GM18858 (cell line): ENCODE results near the gene SMU1.

Experiments
- ATAC-seq: cut with Tn5 transposase; IDR thresholded peaks from one replicate; pipeline ENCODE4 v1.9.1; 2021; ENCODE audit not compliant: unreplicated experiment

Gene SMU1

GRCh38 chr9:33046061-33046460, 30.4 kb downstream of the SMU1 start:
- no peak for ATAC-seq

- ATAC-seq: no peak
Measured at GRCh38 chr9:33044677-33045282, 31.7 kb downstream of the SMU1 start.

GRCh38 chr9:33044162-33044673, 32.3 kb downstream of the SMU1 start:
- peak; percentile 76 for ATAC-seq

- ATAC-seq: no peak
Measured at GRCh38 chr9:33043671-33044070, 32.8 kb downstream of the SMU1 start.

GRCh38 chr9:33042473-33042872, 34.0 kb downstream of the SMU1 start:
- ATAC-seq: no peak

GRCh38 chr9:33041432-33042188, 34.9 kb downstream of the SMU1 start:
- ATAC-seq: no peak

- no peak for ATAC-seq
Measured at GRCh38 chr9:33040792-33041431, 35.6 kb downstream of the SMU1 start.

- ATAC-seq: no peak
Measured at GRCh38 chr9:33032865-33033264, 43.6 kb downstream of the SMU1 start.

- ATAC-seq: no peak
Measured at GRCh38 chr9:33032292-33032691, 44.2 kb downstream of the SMU1 start.

GRCh38 chr9:33030285-33030684, 46.2 kb downstream of the SMU1 start:
- no peak for ATAC-seq

GRCh38 chr9:33029231-33029786, 47.2 kb downstream of the SMU1 start:
- ATAC-seq: no peak

GRCh38 chr9:33025572-33026342, 50.7 kb downstream of the SMU1 start:
- peak; percentile 15 for ATAC-seq

GRCh38 chr9:33024966-33025571, 51.4 kb downstream of the SMU1 start, which contains the start of gene DNAJA1:
Gene DNAJA1 (plus strand): TSS chr9:33025273. CDS start chr9:33026485, 1,212 bp downstream.
- ATAC-seq: peak; percentile 91

GRCh38 chr9:33024126-33024965, 52.1 kb downstream of the SMU1 start:
- no peak for ATAC-seq

GRCh38 chr9:33023661-33024060, 52.8 kb downstream of the SMU1 start:
- ATAC-seq: no peak

GRCh38 chr9:33022755-33023154, 53.7 kb downstream of the SMU1 start:
- no peak for ATAC-seq

GRCh38 chr9:33022303-33022702, 54.2 kb downstream of the SMU1 start:
- ATAC-seq: no peak

GRCh38 chr9:33019797-33020196, 56.7 kb downstream of the SMU1 start:
- no peak for ATAC-seq

- peak; percentile 49 for ATAC-seq
Measured at GRCh38 chr9:33017283-33018041, 59.0 kb downstream of the SMU1 start.
